ENCODE measurements around the gene GPR153. TPM values are rescaled to one million over a fixed set of nuclear protein-coding genes. Genes with fewer than 3 reads are reported as not detected.

The GPR153 gene
- total RNA-seq, 2 experiments from 2014 or later, result 3.9 to 4.4 TPM

Other genes starting within 250 kb of the GPR153 start
- gene KCNAB2, start 215.2 kb downstream of the GPR153 start, total RNA-seq, result 100 to 1,000 TPM; 284 to 286 TPM
- under 1 TPM; 0.10 to 0.18 TPM for gene CHD5, start 80.8 kb downstream of the GPR153 start, total RNA-seq
- 100 to 1,000 TPM; 258 to 298 TPM for gene RPL22, start 61.5 kb downstream of the GPR153 start, total RNA-seq
- gene RNF207, start 55.0 kb downstream of the GPR153 start, total RNA-seq, result 10 to 100 TPM; 12.4 to 16.4 TPM
- gene ICMT, start 25.1 kb downstream of the GPR153 start, total RNA-seq, result 10 to 100 TPM; 49.8 to 49.9 TPM
- gene HES3, start 16.9 kb downstream of the GPR153 start, total RNA-seq, result not detected
- gene ACOT7, start 132.7 kb upstream of the GPR153 start, total RNA-seq, result 10 to 100 TPM; 56.8 to 58.6 TPM
- gene HES2, start 158.8 kb upstream of the GPR153 start, total RNA-seq, result under 1 TPM; 0.13 to 0.70 TPM
- gene ESPN, start 163.7 kb upstream of the GPR153 start, total RNA-seq, result under 1 TPM; 0.96 to 0.98 TPM
- 10 to 100 TPM; 82.9 to 85.1 TPM for gene TNFRSF25, start 205.1 kb upstream of the GPR153 start, total RNA-seq
- 1 to 10 TPM; 1.7 to 2.3 TPM for gene PLEKHG5, start 230.6 kb upstream of the GPR153 start, total RNA-seq